ENCODE measurements around the gene AJAP1. TPM values are rescaled to one million over a fixed set of nuclear protein-coding genes. Genes with fewer than 3 reads are reported as not detected.

AJAP1 gene
- total RNA-seq, 1 experiment from 2014 or later = not detected

- no peak overlapping the region for H3K4me3 ChIP-seq
- no peaks in the 10 kb centered on the region for H3K36me3 ChIP-seq (ENCODE audit: low read depth)
- no peak overlapping the region for H3K4me2 ChIP-seq
- POLR2A ChIA-PET (ENCODE audit: unreplicated experiment) = no interaction called here
- H2AFZ ChIP-seq = no peak overlapping the region
- no peaks in the 10 kb centered on the region for H3K4me1 ChIP-seq (replicated peaks; ENCODE audit: insufficient read depth)
- no peak overlapping the region for H3K27ac ChIP-seq
- no peaks in the 10 kb centered on the region for H3K9me3 ChIP-seq (ENCODE audit: insufficient read depth, low read depth)
- BruUV-seq (replicated peaks) = no TSS peak
- no peak for TF ChIP-seq CTCF (conservative IDR thresholded peaks at IDR 0.05)
- intact Hi-C loops (cut with micrococcal nuclease; ENCODE audit: unreplicated experiment) = no loop called here
- CTCF ChIA-PET = no interaction called here
- H3F3A ChIP-seq (ENCODE audit: insufficient read depth, low read depth) = no peaks in the 10 kb centered on the region
- no peaks in the 10 kb centered on the region for H3K9me2 ChIP-seq (ENCODE audit: insufficient read depth)
- no peak for DNase-seq
- H3K79me2 ChIP-seq (ENCODE audit: low read depth) = no peaks in the 10 kb centered on the region
- no peaks in the 10 kb centered on the region for H4K20me1 ChIP-seq (ENCODE audit: insufficient read depth)
- peaks cover 32% of the 10 kb centered on the region for H3K27me3 ChIP-seq (ENCODE audit: insufficient read depth, low read depth)
These were observed 14.6 kb downstream of the AJAP1 start for GRCh38 chr1:4668743-4669700.

- H3K27me3 ChIP-seq (ENCODE audit: insufficient read depth, low read depth) = peaks cover 25% of the 10 kb centered on the region
- H3K4me3 ChIP-seq = no peak overlapping the region
- intact Hi-C loops (cut with micrococcal nuclease; ENCODE audit: unreplicated experiment) = no loop called here
- no peak for TF ChIP-seq CTCF (conservative IDR thresholded peaks at IDR 0.05)
- TF ChIP-seq EZH2 (IDR thresholded peaks at IDR 0.05; ENCODE audit: low read depth) = no peak
- no peak overlapping the region for H3K27ac ChIP-seq
- ChIA-PET CTCF (no interaction called here), POLR2A (ENCODE audit: unreplicated experiment) (no interaction called here)
- DNase-seq = no peak
- H4K20me1 ChIP-seq (ENCODE audit: insufficient read depth) = no peaks in the 10 kb centered on the region
- no peaks in the 10 kb centered on the region for H3K4me1 ChIP-seq (replicated peaks; ENCODE audit: insufficient read depth)
- no peaks in the 10 kb centered on the region for H3F3A ChIP-seq (ENCODE audit: insufficient read depth, low read depth)
- H3K9me2 ChIP-seq (ENCODE audit: insufficient read depth) = no peaks in the 10 kb centered on the region
- H2AFZ ChIP-seq = no peak overlapping the region
- H3K79me2 ChIP-seq (ENCODE audit: low read depth) = no peaks in the 10 kb centered on the region
- no peak overlapping the region for H3K4me2 ChIP-seq
- H3K9me3 ChIP-seq (ENCODE audit: insufficient read depth, low read depth) = no peaks in the 10 kb centered on the region
- H3K36me3 ChIP-seq (ENCODE audit: low read depth) = no peaks in the 10 kb centered on the region
- BruUV-seq (replicated peaks) = no TSS peak
These were observed 15.9 kb downstream of the AJAP1 start for GRCh38 chr1:4670265-4670664.

GRCh38 chr1:4671828-4672227 lies 17.4 kb downstream of the AJAP1 start:
- H3K4me2 ChIP-seq = no peak overlapping the region
- ChIA-PET POLR2A (ENCODE audit: unreplicated experiment) (no interaction called here), CTCF (no interaction called here)
- no peak overlapping the region for H3K27ac ChIP-seq
- DNase-seq = no peak
- H3K27me3 ChIP-seq (ENCODE audit: insufficient read depth, low read depth) = peaks cover 29% of the 10 kb centered on the region
- H3K79me2 ChIP-seq (ENCODE audit: low read depth) = no peaks in the 10 kb centered on the region
- H3K9me3 ChIP-seq (ENCODE audit: insufficient read depth, low read depth) = no peaks in the 10 kb centered on the region
- no peak overlapping the region for H2AFZ ChIP-seq
- no peaks in the 10 kb centered on the region for H3K9me2 ChIP-seq (ENCODE audit: insufficient read depth)
- TF ChIP-seq CTCF (conservative IDR thresholded peaks at IDR 0.05) = no peak
- TF ChIP-seq EZH2 (IDR thresholded peaks at IDR 0.05; ENCODE audit: low read depth) = no peak
- no peaks in the 10 kb centered on the region for H3K4me1 ChIP-seq (replicated peaks; ENCODE audit: insufficient read depth)
- no TSS peak for BruUV-seq (replicated peaks)
- H3F3A ChIP-seq (ENCODE audit: insufficient read depth, low read depth) = no peaks in the 10 kb centered on the region
- no peaks in the 10 kb centered on the region for H3K36me3 ChIP-seq (ENCODE audit: low read depth)
- no peaks in the 10 kb centered on the region for H4K20me1 ChIP-seq (ENCODE audit: insufficient read depth)
- H3K4me3 ChIP-seq = no peak overlapping the region
- intact Hi-C loops (cut with micrococcal nuclease; ENCODE audit: unreplicated experiment) = no loop called here
